ENCODE measurements around the gene PLEKHG5. TPM values are rescaled to one million over a fixed set of nuclear protein-coding genes. Genes with fewer than 3 reads are reported as not detected.
A peak's percentile ranks its signal among the peaks of the same experiment; 100 is the strongest.

PLEKHG5 gene
- total RNA-seq, 4 donors from 2014 or later: 5.8 to 18.1 (median 12.0) TPM

DNA sequence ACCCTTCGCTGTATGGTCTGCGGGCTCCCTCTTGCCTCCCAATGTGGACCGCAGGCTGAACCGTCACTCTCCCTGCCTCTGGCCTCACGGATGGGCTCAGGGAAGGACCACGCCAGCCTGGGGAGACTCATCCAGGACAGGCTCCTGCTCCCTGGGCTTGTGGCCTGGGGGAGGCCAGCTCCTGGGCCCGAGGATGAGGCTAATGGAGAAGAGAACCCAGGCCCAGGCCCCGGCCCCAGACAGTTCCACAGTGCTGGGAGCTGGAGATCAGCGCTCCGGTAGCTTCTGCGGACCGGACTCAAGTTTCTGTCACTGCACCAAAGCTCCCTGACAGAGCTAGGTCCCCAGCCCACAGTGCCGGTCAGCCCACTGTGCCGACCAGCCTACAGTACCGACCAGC, 13.4 kb upstream of the PLEKHG5 start:
- no peak overlapping the region for H3K4me3 ChIP-seq
- intact Hi-C loops (cut with DNase I): no loop called here
- no peaks in the 10 kb centered on the region for H3K9me3 ChIP-seq
- 92% methylated on average over 9 of the region's 15 CpGs for WGBS
- H3K27ac ChIP-seq (replicated peaks in 1 of 4): no peak overlapping the region
- peaks cover 0 to 41% (median 0%) of the 10 kb centered on the region in 4 donors for H3K27me3 ChIP-seq
- H3K36me3 ChIP-seq: no peaks in the 10 kb centered on the region
- TF ChIP-seq POLR2AphosphoS5 (IDR thresholded peaks at IDR 0.05) (no peak), POLR2A (IDR thresholded peaks at IDR 0.05; ENCODE audit: low read depth) (no peak), EP300 (IDR thresholded peaks at IDR 0.05) (no peak)
- TF ChIP-seq, protein P1, sequence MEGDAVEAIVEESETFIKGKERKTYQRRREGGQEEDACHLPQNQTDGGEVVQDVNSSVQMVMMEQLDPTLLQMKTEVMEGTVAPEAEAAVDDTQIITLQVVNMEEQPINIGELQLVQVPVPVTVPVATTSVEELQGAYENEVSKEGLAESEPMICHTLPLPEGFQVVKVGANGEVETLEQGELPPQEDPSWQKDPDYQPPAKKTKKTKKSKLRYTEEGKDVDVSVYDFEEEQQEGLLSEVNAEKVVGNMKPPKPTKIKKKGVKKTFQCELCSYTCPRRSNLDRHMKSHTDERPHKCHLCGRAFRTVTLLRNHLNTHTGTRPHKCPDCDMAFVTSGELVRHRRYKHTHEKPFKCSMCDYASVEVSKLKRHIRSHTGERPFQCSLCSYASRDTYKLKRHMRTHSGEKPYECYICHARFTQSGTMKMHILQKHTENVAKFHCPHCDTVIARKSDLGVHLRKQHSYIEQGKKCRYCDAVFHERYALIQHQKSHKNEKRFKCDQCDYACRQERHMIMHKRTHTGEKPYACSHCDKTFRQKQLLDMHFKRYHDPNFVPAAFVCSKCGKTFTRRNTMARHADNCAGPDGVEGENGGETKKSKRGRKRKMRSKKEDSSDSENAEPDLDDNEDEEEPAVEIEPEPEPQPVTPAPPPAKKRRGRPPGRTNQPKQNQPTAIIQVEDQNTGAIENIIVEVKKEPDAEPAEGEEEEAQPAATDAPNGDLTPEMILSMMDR (IDR thresholded peaks at IDR 0.05): no peak
- H3K4me1 ChIP-seq: peaks cover 13 to 18% (median 17%) of the 10 kb centered on the region in 4 donors
- DNase-seq (ENCODE audit: extremely low spot score): no peak

DNA sequence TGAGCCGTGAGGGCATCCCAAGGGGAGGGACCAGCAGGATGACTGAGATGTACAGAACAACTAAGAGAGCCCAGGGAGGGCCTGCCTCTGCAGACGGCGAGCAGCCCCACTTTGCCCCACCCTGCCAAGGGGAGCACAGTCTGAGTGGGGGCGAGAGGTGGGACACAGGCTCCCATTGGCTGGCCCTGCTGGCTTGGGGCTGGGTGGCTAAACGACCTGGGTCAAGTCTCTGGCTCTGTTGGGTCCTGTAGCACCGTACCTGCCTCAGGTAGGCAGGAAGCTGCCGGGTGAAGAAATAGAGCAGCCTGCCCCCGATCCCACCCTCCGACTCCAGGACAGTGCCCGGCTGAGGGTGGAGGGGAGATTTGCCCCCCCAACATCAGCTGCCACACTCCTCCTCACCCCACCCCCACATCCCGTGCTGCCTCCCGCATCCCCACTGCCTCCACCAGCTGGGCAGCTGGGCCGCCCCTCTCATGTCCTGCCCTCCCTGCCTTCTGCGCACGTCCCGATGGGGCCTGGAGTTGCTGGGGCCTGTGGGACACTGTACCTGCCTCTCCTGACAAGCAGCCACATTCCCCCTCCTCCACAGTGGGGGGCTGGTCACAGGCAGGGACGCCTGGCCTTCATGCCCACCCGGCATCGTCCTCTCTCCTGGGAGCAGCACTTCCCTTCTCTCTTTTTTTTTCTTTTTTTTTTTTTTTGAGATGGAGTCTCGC, 12.6 kb upstream of the PLEKHG5 start:
- no peak for DNase-seq (ENCODE audit: extremely low spot score)
- H3K36me3 ChIP-seq: no peaks in the 10 kb centered on the region
- intact Hi-C loops (cut with DNase I): no loop called here
- 83% methylated on average over 16 of the region's 20 CpGs for WGBS
- H3K4me3 ChIP-seq: no peak overlapping the region
- TF ChIP-seq, protein P1 (IDR thresholded peaks at IDR 0.05): no peak
- TF ChIP-seq POLR2A (IDR thresholded peaks at IDR 0.05; ENCODE audit: low read depth) (no peak), EP300 (IDR thresholded peaks at IDR 0.05) (no peak), POLR2AphosphoS5 (IDR thresholded peaks at IDR 0.05) (no peak)
- H3K27me3 ChIP-seq: peaks cover 0 to 41% (median 0%) of the 10 kb centered on the region in 4 donors
- no peak overlapping the region for H3K27ac ChIP-seq (replicated peaks in 1 of 4)
- H3K4me1 ChIP-seq: peaks cover 15 to 18% (median 17%) of the 10 kb centered on the region in 4 donors
- H3K9me3 ChIP-seq: no peaks in the 10 kb centered on the region

DNA sequence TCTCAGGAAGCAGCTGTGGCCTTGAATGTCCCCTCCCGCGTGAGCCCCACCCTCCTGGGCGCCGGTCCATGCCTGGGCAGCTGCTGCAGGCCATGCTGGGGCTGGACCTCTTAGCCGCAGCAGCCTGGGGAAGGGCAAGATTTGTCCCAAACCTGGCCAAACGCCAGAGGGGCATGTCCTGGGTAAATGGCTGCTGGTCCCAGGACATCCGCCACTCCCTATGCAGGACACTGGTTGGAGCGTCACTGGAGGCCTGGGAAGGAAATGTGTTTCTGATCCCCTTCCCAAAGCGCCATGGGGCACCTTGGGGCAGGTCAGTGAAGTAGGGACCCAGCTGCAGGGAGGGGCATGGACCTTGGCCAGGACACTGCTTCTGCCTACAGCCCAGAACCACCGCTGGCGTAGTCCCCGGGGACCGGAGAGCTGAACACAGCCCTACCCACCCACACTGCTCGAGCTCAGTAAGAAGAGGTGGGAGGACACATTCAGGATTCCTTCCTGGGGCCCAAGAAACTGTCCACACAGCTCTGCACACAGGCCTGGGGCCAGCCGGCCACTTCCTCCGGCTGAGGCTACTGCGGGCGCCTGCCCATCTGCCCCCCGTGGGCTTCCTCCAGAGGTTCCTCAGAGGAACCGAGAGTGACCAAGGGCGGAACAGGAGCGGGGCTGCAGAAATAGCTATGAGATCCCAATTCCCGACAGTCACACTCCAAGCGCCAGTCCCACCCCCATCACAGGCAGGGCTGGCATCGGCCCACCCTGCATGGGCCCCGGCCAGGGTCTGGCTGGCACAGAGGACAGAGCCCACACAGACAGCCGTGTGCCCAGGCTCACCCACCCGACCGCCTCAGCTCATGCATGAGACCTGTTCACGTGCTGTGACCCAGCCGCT, 10.8 kb upstream of the PLEKHG5 start:
- 46% methylated on average over 17 of the region's 31 CpGs for WGBS
- DNase-seq (ENCODE audit: extremely low spot score): no peak
- TF ChIP-seq POLR2AphosphoS5 (IDR thresholded peaks at IDR 0.05) (no peak), POLR2A (IDR thresholded peaks at IDR 0.05; ENCODE audit: low read depth) (no peak), EP300 (IDR thresholded peaks at IDR 0.05) (no peak)
- TF ChIP-seq, protein P1 (IDR thresholded peaks at IDR 0.05): no peak
- peaks cover 0 to 32% (median 0%) of the 10 kb centered on the region in 4 donors for H3K27me3 ChIP-seq
- no peaks in the 10 kb centered on the region for H3K36me3 ChIP-seq
- peak overlapping the region in 2 of 4 donors; percentile 13 to 15 for H3K27ac ChIP-seq (replicated peaks in 1 of 4)
- peaks cover 25 to 33% (median 29%) of the 10 kb centered on the region in 4 donors for H3K4me1 ChIP-seq
- H3K9me3 ChIP-seq: no peaks in the 10 kb centered on the region
- H3K4me3 ChIP-seq: no peak overlapping the region
- intact Hi-C loops (cut with DNase I): no loop called here

DNA sequence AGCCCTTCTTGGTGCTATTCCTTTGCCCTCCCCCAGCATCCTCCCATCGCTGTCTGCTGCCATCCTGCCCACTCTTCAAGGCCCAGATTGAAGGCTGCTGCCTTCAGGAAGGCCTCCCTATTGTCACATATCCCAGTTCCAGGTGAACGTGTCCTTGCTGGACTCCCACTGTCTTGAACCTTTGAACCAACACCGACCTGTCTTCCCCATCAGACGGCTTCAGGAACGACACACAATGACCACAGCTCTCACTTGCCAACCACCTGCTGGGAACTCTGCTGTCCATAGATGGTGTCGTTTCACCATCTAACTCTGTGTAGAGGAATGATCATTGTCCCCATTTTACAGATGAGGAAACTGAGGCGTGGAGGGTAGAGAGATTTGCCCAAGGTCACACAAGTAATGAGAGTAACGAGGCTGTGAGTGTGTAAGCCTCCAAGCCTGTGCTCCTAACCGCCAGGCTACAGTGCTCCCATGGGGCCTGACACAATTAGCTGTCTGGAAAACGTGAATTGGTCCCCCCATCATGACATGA, 9.9 kb upstream of the PLEKHG5 start:
- Histone ChIP-seq H3K9me3 (no peaks in the 10 kb centered on the region), H3K27me3 (peaks cover 0 to 26% (median 0%) of the 10 kb centered on the region in 4 donors), H3K36me3 (no peaks in the 10 kb centered on the region), H3K4me3 (no peak overlapping the region), H3K4me1 (peaks cover 25 to 41% (median 37%) of the 10 kb centered on the region in 4 donors), H3K27ac (replicated peaks in 1 of 4) (no peak overlapping the region)
- no peak for TF ChIP-seq POLR2AphosphoS5 (IDR thresholded peaks at IDR 0.05)
- no peak for TF ChIP-seq POLR2A (IDR thresholded peaks at IDR 0.05; ENCODE audit: low read depth)
- no peak for TF ChIP-seq EP300 (IDR thresholded peaks at IDR 0.05)
- TF ChIP-seq, protein P1 (IDR thresholded peaks at IDR 0.05): no peak
- DNase-seq (ENCODE audit: extremely low spot score): no peak
- 87% methylated on average over 10 of the region's 10 CpGs for WGBS
- intact Hi-C loops (cut with DNase I): no loop called here
